Gastroesophageal sphincter (tissue), 3 donors: ENCODE measurements around the gene PLPP7.

Experiments used
- CTCF ChIP-seq, 4 experiments: fragments of 200-600 bp in 2 of 4; fragments of 450-650 bp in 2 of 4; sonication (generic) in 1 of 4; IDR thresholded peaks; one replicate each; pipeline ENCODE4 v1.5.1; 2017 to 2019; ENCODE audit warnings: antibody characterized with exemption in 4 of 4, mild to moderate bottlenecking in 2 of 4, moderate library complexity in 2 of 4
- EP300 ChIP-seq: sonication (generic); formaldehyde crosslinking; IDR thresholded peaks from one replicate; pipeline ENCODE4 v1.6.1; 2017; ENCODE audit warnings: antibody characterized with exemption, mild to moderate bottlenecking
- POLR2A ChIP-seq, 2 donors: fragments of 450-650 bp; IDR thresholded peaks; one replicate each; pipeline ENCODE4 v1.6.1; 2017; ENCODE audit warnings: antibody characterized with exemption in 2 of 2, mild to moderate bottlenecking in 2 of 2, moderate library complexity in 1 of 2

DNA sequence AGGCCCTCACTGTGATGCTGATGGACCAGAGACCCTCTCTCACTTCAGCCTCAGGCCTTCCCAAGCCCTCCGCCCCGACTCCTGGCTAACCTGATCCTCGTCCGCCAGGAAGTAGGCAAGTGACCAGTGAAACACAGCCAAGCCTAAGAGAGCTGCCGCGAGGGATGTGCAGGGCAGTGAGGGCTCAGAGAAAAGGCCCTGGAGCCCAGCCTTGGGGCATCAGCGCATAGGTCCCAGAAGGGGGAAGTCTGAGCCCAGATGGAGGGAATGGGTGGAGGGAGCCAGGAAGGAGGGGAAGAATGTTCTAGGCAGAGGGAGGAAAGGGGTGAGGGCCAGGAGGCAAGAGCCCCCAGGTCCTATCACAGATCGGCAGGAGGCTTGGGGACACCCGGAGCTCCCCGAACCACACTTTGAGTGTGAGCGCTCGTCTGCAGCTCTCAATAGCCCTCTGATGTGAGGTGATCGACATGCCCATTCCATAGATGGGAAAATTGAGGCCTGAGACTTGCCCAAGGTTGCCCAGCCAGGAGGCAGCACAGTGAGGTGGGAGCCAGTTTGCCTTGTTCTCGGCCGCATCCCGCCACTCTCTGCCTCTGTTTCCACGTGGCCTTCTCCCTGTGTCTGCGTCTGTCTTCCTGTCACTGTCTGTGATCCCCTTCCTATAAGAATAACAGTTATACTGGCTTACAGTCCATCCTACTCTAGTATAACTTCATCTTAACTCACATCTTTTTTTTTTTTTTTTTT lies 20.2 kb downstream of the PLPP7 start:
- TF ChIP-seq POLR2A (IDR thresholded peaks at IDR 0.05) (no peak), CTCF (IDR thresholded peaks at IDR 0.05) (no peak), EP300 (no peak)
